TTC549 (cell line): ENCODE measurements around the gene PPP4R1.
"Not testable (repeated sequence)": the region's sequence is repeated elsewhere in the genome, so short reads cannot be mapped to it uniquely, and the experiment has no call there.

Experiments used
- FAIRE-seq: peaks from 2 replicates; lab custom pipeline; 2012; peaks lifted over from hg19 to GRCh38; lab: Jason Lieb, UNC

Gene PPP4R1

GRCh38 chr18:9614401-9615279, at the start of gene PPP4R1:
Gene PPP4R1, minus strand, starts transcription at chr18:9614559. Its CDS starts 75 bp downstream, at chr18:9614484.
- no peak for FAIRE-seq

GRCh38 chr18:9663377-9663776, 49.0 kb upstream of the PPP4R1 start:
- FAIRE-seq = no peak

GRCh38 chr18:9661564-9661963, 47.2 kb upstream of the PPP4R1 start:
- FAIRE-seq = no peak

GRCh38 chr18:9659499-9660375, 45.4 kb upstream of the PPP4R1 start:
- FAIRE-seq = no peak

- FAIRE-seq = no peak
Observed at GRCh38 chr18:9658087-9658641, 43.8 kb upstream of the PPP4R1 start.

- no peak for FAIRE-seq
Observed at GRCh38 chr18:9655232-9655767, 40.9 kb upstream of the PPP4R1 start.

GRCh38 chr18:9653390-9653789, 39.0 kb upstream of the PPP4R1 start:
- no peak for FAIRE-seq

- FAIRE-seq = no peak
Observed at GRCh38 chr18:9649164-9649540, 34.8 kb upstream of the PPP4R1 start.

GRCh38 chr18:9648431-9649163, 34.2 kb upstream of the PPP4R1 start:
- FAIRE-seq = no peak

GRCh38 chr18:9647496-9648323, 33.4 kb upstream of the PPP4R1 start:
- no peak for FAIRE-seq

GRCh38 chr18:9643549-9643948, 29.2 kb upstream of the PPP4R1 start:
- FAIRE-seq = peak; percentile 96

- FAIRE-seq = no peak
Observed at GRCh38 chr18:9642799-9643462, 28.6 kb upstream of the PPP4R1 start.

- not testable (repeated sequence) for FAIRE-seq
Observed at GRCh38 chr18:9641081-9641480, 26.7 kb upstream of the PPP4R1 start.

- FAIRE-seq = no peak
Observed at GRCh38 chr18:9638886-9639285, 24.5 kb upstream of the PPP4R1 start.

- no peak for FAIRE-seq
Observed at GRCh38 chr18:9637036-9637767, 22.8 kb upstream of the PPP4R1 start.

- no peak for FAIRE-seq
Observed at GRCh38 chr18:9634856-9635255, 20.5 kb upstream of the PPP4R1 start.

GRCh38 chr18:9631814-9632496, 17.6 kb upstream of the PPP4R1 start:
- FAIRE-seq = no peak

- no peak for FAIRE-seq
Observed at GRCh38 chr18:9630444-9630843, 16.1 kb upstream of the PPP4R1 start.

- no peak for FAIRE-seq
Observed at GRCh38 chr18:9629709-9630108, 15.3 kb upstream of the PPP4R1 start.
